Trophoblast cell (in vitro differentiated cells and primary cell): ENCODE measurements around the gene PAH.
A peak's percentile ranks its signal among the peaks of the same experiment; 100 is the strongest.

Experiments used
- DNase-seq, 2 donors: peaks; one replicate each; pipeline ENCODE4 v3.0.0-alpha.2; 2016
- H2AFZ ChIP-seq: 2 replicates; pipeline ENCODE4 v1.6.1; 2013; ENCODE audit warnings: low read length, moderate library complexity, mild to moderate bottlenecking; ENCODE audit not compliant: insufficient read depth, poor library complexity
- H2AK5ac ChIP-seq: 2 replicates; pipeline ENCODE4 v1.6.1; 2013; ENCODE audit warnings: mild to moderate bottlenecking, low read length
- H2BK120ac ChIP-seq: 2 replicates; pipeline ENCODE4 v1.6.1; 2013; ENCODE audit warnings: low read length, mild to moderate bottlenecking, moderate library complexity; ENCODE audit not compliant: insufficient read depth, poor library complexity
- H2BK12ac ChIP-seq: 2 replicates; pipeline ENCODE4 v1.6.1; 2013; ENCODE audit warnings: mild to moderate bottlenecking, low read length, moderate library complexity
- H2BK5ac ChIP-seq: 2 replicates; pipeline ENCODE4 v1.6.1; 2013; ENCODE audit warnings: low read length, low read depth, moderate library complexity, mild to moderate bottlenecking; ENCODE audit not compliant: poor library complexity
- H3K14ac ChIP-seq: 2 replicates; pipeline ENCODE4 v1.6.1; 2013; ENCODE audit warnings: mild to moderate bottlenecking, low read length
- H3K18ac ChIP-seq: 2 replicates; pipeline ENCODE4 v1.6.1; 2013; ENCODE audit warnings: mild to moderate bottlenecking, low read length
- H3K23ac ChIP-seq: 2 replicates; pipeline ENCODE4 v1.6.1; 2013; ENCODE audit warnings: low read length
- H3K27ac ChIP-seq: 2 replicates; pipeline ENCODE4 v1.5.1; 2013; ENCODE audit warnings: low read depth, mild to moderate bottlenecking, inconsistent platforms, low read length, moderate library complexity
- H3K27me3 ChIP-seq: 2 replicates; pipeline ENCODE4 v1.6.1; 2013; ENCODE audit warnings: inconsistent platforms, mild to moderate bottlenecking, low read length, moderate library complexity; ENCODE audit not compliant: insufficient read depth
- H3K36me3 ChIP-seq, 2 experiments: 1 replicate in 1 of 2; 2 replicates in 1 of 2; pipeline ENCODE4 v1.6.1; 2013; ENCODE audit warnings: low read length in 2 of 2, mild to moderate bottlenecking in 2 of 2, moderate library complexity in 1 of 2; ENCODE audit not compliant: insufficient read depth in 2 of 2, control insufficient read depth in 1 of 2
- H3K4ac ChIP-seq: 2 replicates; pipeline ENCODE4 v1.6.1; 2013; ENCODE audit warnings: low read depth, mild to moderate bottlenecking, low read length, moderate library complexity
- H3K4me1 ChIP-seq, 2 experiments: 1 replicate in 1 of 2; 2 replicates in 1 of 2; pipeline ENCODE4 v1.6.1; 2013; ENCODE audit warnings: low read length in 2 of 2, mild to moderate bottlenecking in 2 of 2, moderate library complexity in 1 of 2; ENCODE audit not compliant: insufficient read depth in 2 of 2, control insufficient read depth in 1 of 2
- H3K4me2 ChIP-seq: 2 replicates; pipeline ENCODE4 v1.6.1; 2013; ENCODE audit warnings: inconsistent platforms, mild to moderate bottlenecking, low read length, moderate library complexity
- H3K4me3 ChIP-seq: 2 replicates; pipeline ENCODE4 v1.5.1; 2013; ENCODE audit warnings: mild to moderate bottlenecking, low read depth, low read length, inconsistent platforms
- H3K79me1 ChIP-seq: one replicate; pipeline ENCODE4 v1.6.1; 2013; ENCODE audit warnings: low read length
- H3K79me2 ChIP-seq: 2 replicates; pipeline ENCODE4 v1.6.1; 2013; ENCODE audit warnings: low read length, mild to moderate bottlenecking; ENCODE audit not compliant: control insufficient read depth, insufficient read depth, poor library complexity
- H3K9ac ChIP-seq: 2 replicates; pipeline ENCODE4 v1.6.1; 2013; ENCODE audit warnings: mild to moderate bottlenecking, low read length
- H3K9me3 ChIP-seq: 2 replicates; pipeline ENCODE4 v1.6.1; 2013; ENCODE audit warnings: low read depth, mild to moderate bottlenecking, control low read depth, inconsistent platforms, low read length; ENCODE audit not compliant: insufficient read depth
- H4K12ac ChIP-seq: 2 replicates; pipeline ENCODE4 v1.6.1; 2013; ENCODE audit warnings: low read depth, mild to moderate bottlenecking, low read length, moderate library complexity
- H4K8ac ChIP-seq: 2 replicates; pipeline ENCODE4 v1.6.1; 2013; ENCODE audit warnings: low read depth, mild to moderate bottlenecking, low read length, moderate library complexity
- H4K91ac ChIP-seq: one replicate; pipeline ENCODE4 v1.6.1; 2013; ENCODE audit warnings: low read depth, mild to moderate bottlenecking, low read length, moderate library complexity
- WGBS: extraction: QIAGEN DNeasy Blood & Tissue Kit; methylation state at CpG from one replicate; pipeline ENCODE4 v1.1.7; 2013; ENCODE audit warnings: missing lambda C conversion rate; ENCODE audit not compliant: insufficient read length, insufficient coverage; ENCODE audit errors: extremely low coverage; 5-methylcytosine and 5-hydroxymethylcytosine counted together

The PAH gene

GRCh38 chr12:102948941-102949352 lies 31.9 kb upstream of the PAH start:
- H3K79me2 ChIP-seq: no peaks in the 10 kb centered on the region
- peaks cover 7% of the 10 kb centered on the region in 2 experiments for H3K4me1 ChIP-seq
- no peak overlapping the region for H2BK5ac ChIP-seq
- no peak overlapping the region for H3K23ac ChIP-seq
- no peak overlapping the region for H3K9ac ChIP-seq
- no peak overlapping the region for H4K8ac ChIP-seq
- no peak overlapping the region for H3K18ac ChIP-seq
- H2BK120ac ChIP-seq: no peak overlapping the region
- no peak overlapping the region for H3K4me3 ChIP-seq
- no peak overlapping the region for H4K12ac ChIP-seq
- H3K4ac ChIP-seq: no peak overlapping the region
- no peak overlapping the region for H4K91ac ChIP-seq
- H3K36me3 ChIP-seq: no peaks in the 10 kb centered on the region
- no peak overlapping the region for H3K27ac ChIP-seq
- peak in 1 of 2 donors; percentile 61 for DNase-seq
- no peak overlapping the region for H3K14ac ChIP-seq
- no peak overlapping the region for H3K4me2 ChIP-seq
- H3K9me3 ChIP-seq: no peaks in the 10 kb centered on the region
- no peak overlapping the region for H2AK5ac ChIP-seq
- H3K79me1 ChIP-seq: no peaks in the 10 kb centered on the region
- no peak overlapping the region for H2BK12ac ChIP-seq
- WGBS: no CpG with 5 or more reads among the region's 11 CpGs
- H3K27me3 ChIP-seq: peaks cover 19% of the 10 kb centered on the region
- H2AFZ ChIP-seq: no peak overlapping the region

- H3K27ac ChIP-seq: no peak overlapping the region
- no peaks in the 10 kb centered on the region for H3K79me2 ChIP-seq
- H3K4me2 ChIP-seq: no peak overlapping the region
- no peak overlapping the region for H2BK5ac ChIP-seq
- no peak overlapping the region for H3K4ac ChIP-seq
- no peak overlapping the region for H3K18ac ChIP-seq
- peaks cover 7% of the 10 kb centered on the region in 2 experiments for H3K4me1 ChIP-seq
- H3K9me3 ChIP-seq: no peaks in the 10 kb centered on the region
- no peak overlapping the region for H4K8ac ChIP-seq
- no peaks in the 10 kb centered on the region for H3K36me3 ChIP-seq
- H4K12ac ChIP-seq: no peak overlapping the region
- H2AK5ac ChIP-seq: no peak overlapping the region
- H2AFZ ChIP-seq: no peak overlapping the region
- DNase-seq: no peak
- H4K91ac ChIP-seq: no peak overlapping the region
- H3K9ac ChIP-seq: no peak overlapping the region
- H3K27me3 ChIP-seq: peaks cover 9% of the 10 kb centered on the region
- H3K14ac ChIP-seq: no peak overlapping the region
- no peak overlapping the region for H2BK120ac ChIP-seq
- H2BK12ac ChIP-seq: no peak overlapping the region
- no peaks in the 10 kb centered on the region for H3K79me1 ChIP-seq
- H3K4me3 ChIP-seq: no peak overlapping the region
- no CpG with 5 or more reads among the region's 2 CpGs for WGBS
- no peak overlapping the region for H3K23ac ChIP-seq
Observed at GRCh38 chr12:102946042-102946441, 29.0 kb upstream of the PAH start.

GRCh38 chr12:102939670-102940222 lies 22.7 kb upstream of the PAH start:
- Histone ChIP-seq H3K27me3 (no peaks in the 10 kb centered on the region), H3K9me3 (no peaks in the 10 kb centered on the region), H3K4ac (no peak overlapping the region), H2BK120ac (no peak overlapping the region), H3K4me1 (no peaks in the 10 kb centered on the region), H3K36me3 (no peaks in the 10 kb centered on the region), H3K23ac (no peak overlapping the region), H3K9ac (no peak overlapping the region), H3K79me2 (no peaks in the 10 kb centered on the region), H4K12ac (no peak overlapping the region), H4K91ac (no peak overlapping the region), H4K8ac (no peak overlapping the region), H2BK12ac (no peak overlapping the region), H3K79me1 (no peaks in the 10 kb centered on the region), H2BK5ac (no peak overlapping the region), H2AFZ (no peak overlapping the region), H3K18ac (no peak overlapping the region), H3K4me2 (no peak overlapping the region), H3K14ac (no peak overlapping the region), H3K27ac (no peak overlapping the region), H3K4me3 (no peak overlapping the region), H2AK5ac (no peak overlapping the region)
- no CpG with 5 or more reads among the region's 2 CpGs for WGBS
- no peak for DNase-seq

- no peak overlapping the region for H4K8ac ChIP-seq
- no peak overlapping the region for H2BK12ac ChIP-seq
- no CpG with 5 or more reads among the region's 2 CpGs for WGBS
Observed at GRCh38 chr12:102939059-102939458, 22.0 kb upstream of the PAH start.

More at GRCh38 chr12:102939059-102939458, 22.0 kb upstream of the PAH start:
- Histone ChIP-seq H3K79me1 (no peaks in the 10 kb centered on the region), H3K14ac (no peak overlapping the region), H2BK120ac (no peak overlapping the region), H4K12ac (no peak overlapping the region), H3K79me2 (no peaks in the 10 kb centered on the region), H3K4me2 (no peak overlapping the region), H4K91ac (no peak overlapping the region), H2BK5ac (no peak overlapping the region), H2AFZ (no peak overlapping the region), H3K9me3 (no peaks in the 10 kb centered on the region), H3K4ac (no peak overlapping the region), H3K4me3 (no peak overlapping the region), H2AK5ac (no peak overlapping the region), H3K9ac (no peak overlapping the region), H3K27me3 (no peaks in the 10 kb centered on the region), H3K18ac (no peak overlapping the region), H3K23ac (no peak overlapping the region), H3K4me1 (no peaks in the 10 kb centered on the region), H3K36me3 (no peaks in the 10 kb centered on the region), H3K27ac (no peak overlapping the region)
- no peak for DNase-seq
